ENCODE results near the gene HLA-DMB. TPM values are rescaled to one million over a fixed set of nuclear protein-coding genes. Genes with fewer than 3 reads are reported as not detected.

Gene HLA-DMB
- total RNA-seq, 1 experiment from 2014 or later = 1.1 TPM

DNA sequence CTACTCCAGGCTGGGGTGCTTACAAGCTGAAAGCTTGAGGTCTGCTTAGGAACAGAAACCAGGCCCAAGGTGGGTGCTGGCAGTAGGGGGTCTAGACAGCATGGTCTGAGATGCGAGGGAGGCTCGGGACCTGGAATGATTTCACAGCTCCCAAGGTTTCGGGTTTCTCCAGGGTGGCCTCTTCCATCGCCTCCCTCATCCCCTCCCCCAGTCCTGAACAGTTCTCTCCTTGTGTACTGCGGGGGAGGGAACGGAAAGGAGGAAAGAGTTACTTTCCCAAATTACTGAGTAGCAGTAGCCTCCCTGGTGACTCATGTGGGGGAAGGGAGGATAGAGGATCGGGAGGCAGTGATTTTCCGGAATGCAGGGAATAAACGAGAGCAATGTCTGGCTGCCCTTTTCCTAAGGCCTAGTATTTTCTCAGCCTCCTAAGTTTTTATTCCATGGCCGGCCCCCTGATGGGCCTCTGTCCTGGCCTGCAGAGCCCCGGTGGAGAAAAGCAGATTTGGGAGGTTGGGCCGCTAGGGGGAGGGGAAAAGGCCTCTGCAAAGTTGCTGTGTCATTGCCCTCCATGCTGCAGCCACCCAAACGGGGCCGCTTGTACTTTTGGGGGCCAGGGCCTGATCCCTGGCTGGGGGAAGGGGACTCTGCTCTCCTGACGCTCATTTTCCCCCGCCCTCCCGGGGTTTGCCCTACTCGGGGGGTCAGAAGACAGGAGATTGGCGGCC is 29.0 kb upstream of the HLA-DMB start:
- 0 out of 2 replicates have a peak, but pooled peaks have one; percentile 0 for ATAC-seq
- Mint-ChIP-seq H3K4me1 (peaks cover 16% of the 10 kb centered on the region), H3K4me3 (peak overlapping the region; percentile 98), H3K9me3 (no peaks in the 10 kb centered on the region), H3K27me3 (ENCODE audit: low read depth) (peaks cover 4% of the 10 kb centered on the region; the same call in 1 of the 2 replicates), H3K36me3 (peaks cover 48% of the 10 kb centered on the region), H3K27ac (peak overlapping the region; percentile 100)
- POLR2A ChIA-PET = interaction anchor here (0.6 to 7.0 kb wide), 10 partner anchors 12 to 250 kb away, joined by 3 to 146 read pairs (median 4); partner anchors contain the start of genes HLA-DMA, TAP1 and TAP2
- CTCF ChIA-PET = interaction anchor here (0.6 to 11.8 kb wide), 8 partner anchors 15 to 415 kb away, joined by 3 to 205 read pairs (median 6); partner anchors contain the start of genes HLA-DMA and TAP2
- DNase-seq (ENCODE audit: low spot score) = peak; percentile 77
- TF ChIP-seq NR3C1 (CRISPR knock-in tag; conservative IDR thresholded peaks at IDR 0.05; ENCODE audit: low read depth) (no peak), TEAD4 (CRISPR knock-in tag; IDR thresholded peaks at IDR 0.05) (peak; percentile 12; the same call in 1 of the 2 replicates), ZNF121 (CRISPR knock-in tag; IDR thresholded peaks at IDR 0.05) (no peak), KAT7 (CRISPR knock-in tag; IDR thresholded peaks at IDR 0.05; ENCODE audit: borderline replicate concordance) (peak; percentile 19; the same call in 1 of the 2 replicates), EMX1 (CRISPR knock-in tag; IDR thresholded peaks at IDR 0.05) (peak; percentile 90), JUN (CRISPR knock-in tag; IDR thresholded peaks at IDR 0.05) (0 out of 2 replicates have a peak, but pooled peaks have one; percentile 33), FOXP1 (CRISPR knock-in tag; IDR thresholded peaks at IDR 0.05; ENCODE audit: borderline replicate concordance) (no peak), ZNF317 (CRISPR knock-in tag; IDR thresholded peaks at IDR 0.05; ENCODE audit: borderline replicate concordance, low read depth) (no peak), GABPB1 (CRISPR knock-in tag; IDR thresholded peaks at IDR 0.05) (0 out of 2 replicates have a peak, but pooled peaks have one; percentile 5)
- TF ChIP-seq, protein P1, sequence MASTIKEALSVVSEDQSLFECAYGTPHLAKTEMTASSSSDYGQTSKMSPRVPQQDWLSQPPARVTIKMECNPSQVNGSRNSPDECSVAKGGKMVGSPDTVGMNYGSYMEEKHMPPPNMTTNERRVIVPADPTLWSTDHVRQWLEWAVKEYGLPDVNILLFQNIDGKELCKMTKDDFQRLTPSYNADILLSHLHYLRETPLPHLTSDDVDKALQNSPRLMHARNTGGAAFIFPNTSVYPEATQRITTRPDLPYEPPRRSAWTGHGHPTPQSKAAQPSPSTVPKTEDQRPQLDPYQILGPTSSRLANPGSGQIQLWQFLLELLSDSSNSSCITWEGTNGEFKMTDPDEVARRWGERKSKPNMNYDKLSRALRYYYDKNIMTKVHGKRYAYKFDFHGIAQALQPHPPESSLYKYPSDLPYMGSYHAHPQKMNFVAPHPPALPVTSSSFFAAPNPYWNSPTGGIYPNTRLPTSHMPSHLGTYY (CRISPR knock-in tag; IDR thresholded peaks at IDR 0.05) = no peak; the same call in 1 of the 2 replicates
- TF ChIP-seq, protein P2, sequence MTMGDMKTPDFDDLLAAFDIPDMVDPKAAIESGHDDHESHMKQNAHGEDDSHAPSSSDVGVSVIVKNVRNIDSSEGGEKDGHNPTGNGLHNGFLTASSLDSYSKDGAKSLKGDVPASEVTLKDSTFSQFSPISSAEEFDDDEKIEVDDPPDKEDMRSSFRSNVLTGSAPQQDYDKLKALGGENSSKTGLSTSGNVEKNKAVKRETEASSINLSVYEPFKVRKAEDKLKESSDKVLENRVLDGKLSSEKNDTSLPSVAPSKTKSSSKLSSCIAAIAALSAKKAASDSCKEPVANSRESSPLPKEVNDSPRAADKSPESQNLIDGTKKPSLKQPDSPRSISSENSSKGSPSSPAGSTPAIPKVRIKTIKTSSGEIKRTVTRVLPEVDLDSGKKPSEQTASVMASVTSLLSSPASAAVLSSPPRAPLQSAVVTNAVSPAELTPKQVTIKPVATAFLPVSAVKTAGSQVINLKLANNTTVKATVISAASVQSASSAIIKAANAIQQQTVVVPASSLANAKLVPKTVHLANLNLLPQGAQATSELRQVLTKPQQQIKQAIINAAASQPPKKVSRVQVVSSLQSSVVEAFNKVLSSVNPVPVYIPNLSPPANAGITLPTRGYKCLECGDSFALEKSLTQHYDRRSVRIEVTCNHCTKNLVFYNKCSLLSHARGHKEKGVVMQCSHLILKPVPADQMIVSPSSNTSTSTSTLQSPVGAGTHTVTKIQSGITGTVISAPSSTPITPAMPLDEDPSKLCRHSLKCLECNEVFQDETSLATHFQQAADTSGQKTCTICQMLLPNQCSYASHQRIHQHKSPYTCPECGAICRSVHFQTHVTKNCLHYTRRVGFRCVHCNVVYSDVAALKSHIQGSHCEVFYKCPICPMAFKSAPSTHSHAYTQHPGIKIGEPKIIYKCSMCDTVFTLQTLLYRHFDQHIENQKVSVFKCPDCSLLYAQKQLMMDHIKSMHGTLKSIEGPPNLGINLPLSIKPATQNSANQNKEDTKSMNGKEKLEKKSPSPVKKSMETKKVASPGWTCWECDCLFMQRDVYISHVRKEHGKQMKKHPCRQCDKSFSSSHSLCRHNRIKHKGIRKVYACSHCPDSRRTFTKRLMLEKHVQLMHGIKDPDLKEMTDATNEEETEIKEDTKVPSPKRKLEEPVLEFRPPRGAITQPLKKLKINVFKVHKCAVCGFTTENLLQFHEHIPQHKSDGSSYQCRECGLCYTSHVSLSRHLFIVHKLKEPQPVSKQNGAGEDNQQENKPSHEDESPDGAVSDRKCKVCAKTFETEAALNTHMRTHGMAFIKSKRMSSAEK (CRISPR knock-in tag; IDR thresholded peaks at IDR 0.05; ENCODE audit: borderline replicate concordance) = peak; percentile 5; the same call in 1 of the 2 replicates
- TF ChIP-seq, protein P3, sequence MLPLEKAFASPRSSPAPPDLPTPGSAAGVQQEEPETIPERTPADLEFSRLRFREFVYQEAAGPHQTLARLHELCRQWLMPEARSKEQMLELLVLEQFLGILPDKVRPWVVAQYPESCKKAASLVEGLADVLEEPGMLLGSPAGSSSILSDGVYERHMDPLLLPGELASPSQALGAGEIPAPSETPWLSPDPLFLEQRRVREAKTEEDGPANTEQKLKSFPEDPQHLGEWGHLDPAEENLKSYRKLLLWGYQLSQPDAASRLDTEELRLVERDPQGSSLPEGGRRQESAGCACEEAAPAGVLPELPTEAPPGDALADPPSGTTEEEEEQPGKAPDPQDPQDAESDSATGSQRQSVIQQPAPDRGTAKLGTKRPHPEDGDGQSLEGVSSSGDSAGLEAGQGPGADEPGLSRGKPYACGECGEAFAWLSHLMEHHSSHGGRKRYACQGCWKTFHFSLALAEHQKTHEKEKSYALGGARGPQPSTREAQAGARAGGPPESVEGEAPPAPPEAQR (CRISPR knock-in tag; IDR thresholded peaks at IDR 0.05) = no peak
- TF ChIP-seq, protein P4, sequence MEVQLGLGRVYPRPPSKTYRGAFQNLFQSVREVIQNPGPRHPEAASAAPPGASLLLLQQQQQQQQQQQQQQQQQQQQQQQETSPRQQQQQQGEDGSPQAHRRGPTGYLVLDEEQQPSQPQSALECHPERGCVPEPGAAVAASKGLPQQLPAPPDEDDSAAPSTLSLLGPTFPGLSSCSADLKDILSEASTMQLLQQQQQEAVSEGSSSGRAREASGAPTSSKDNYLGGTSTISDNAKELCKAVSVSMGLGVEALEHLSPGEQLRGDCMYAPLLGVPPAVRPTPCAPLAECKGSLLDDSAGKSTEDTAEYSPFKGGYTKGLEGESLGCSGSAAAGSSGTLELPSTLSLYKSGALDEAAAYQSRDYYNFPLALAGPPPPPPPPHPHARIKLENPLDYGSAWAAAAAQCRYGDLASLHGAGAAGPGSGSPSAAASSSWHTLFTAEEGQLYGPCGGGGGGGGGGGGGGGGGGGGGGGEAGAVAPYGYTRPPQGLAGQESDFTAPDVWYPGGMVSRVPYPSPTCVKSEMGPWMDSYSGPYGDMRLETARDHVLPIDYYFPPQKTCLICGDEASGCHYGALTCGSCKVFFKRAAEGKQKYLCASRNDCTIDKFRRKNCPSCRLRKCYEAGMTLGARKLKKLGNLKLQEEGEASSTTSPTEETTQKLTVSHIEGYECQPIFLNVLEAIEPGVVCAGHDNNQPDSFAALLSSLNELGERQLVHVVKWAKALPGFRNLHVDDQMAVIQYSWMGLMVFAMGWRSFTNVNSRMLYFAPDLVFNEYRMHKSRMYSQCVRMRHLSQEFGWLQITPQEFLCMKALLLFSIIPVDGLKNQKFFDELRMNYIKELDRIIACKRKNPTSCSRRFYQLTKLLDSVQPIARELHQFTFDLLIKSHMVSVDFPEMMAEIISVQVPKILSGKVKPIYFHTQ (CRISPR knock-in tag; IDR thresholded peaks at IDR 0.05) = peak; percentile 83; the same call in 1 of the 2 replicates
- TF ChIP-seq, protein P5, sequence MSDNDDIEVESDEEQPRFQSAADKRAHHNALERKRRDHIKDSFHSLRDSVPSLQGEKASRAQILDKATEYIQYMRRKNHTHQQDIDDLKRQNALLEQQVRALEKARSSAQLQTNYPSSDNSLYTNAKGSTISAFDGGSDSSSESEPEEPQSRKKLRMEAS (CRISPR knock-in tag; IDR thresholded peaks at IDR 0.05) = no peak; the same call in 1 of the 2 replicates
- TF ChIP-seq, protein P6, sequence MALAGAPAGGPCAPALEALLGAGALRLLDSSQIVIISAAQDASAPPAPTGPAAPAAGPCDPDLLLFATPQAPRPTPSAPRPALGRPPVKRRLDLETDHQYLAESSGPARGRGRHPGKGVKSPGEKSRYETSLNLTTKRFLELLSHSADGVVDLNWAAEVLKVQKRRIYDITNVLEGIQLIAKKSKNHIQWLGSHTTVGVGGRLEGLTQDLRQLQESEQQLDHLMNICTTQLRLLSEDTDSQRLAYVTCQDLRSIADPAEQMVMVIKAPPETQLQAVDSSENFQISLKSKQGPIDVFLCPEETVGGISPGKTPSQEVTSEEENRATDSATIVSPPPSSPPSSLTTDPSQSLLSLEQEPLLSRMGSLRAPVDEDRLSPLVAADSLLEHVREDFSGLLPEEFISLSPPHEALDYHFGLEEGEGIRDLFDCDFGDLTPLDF (CRISPR knock-in tag; IDR thresholded peaks at IDR 0.05) = no peak; the same call in none of the 2 replicates
- TF ChIP-seq, protein P7, sequence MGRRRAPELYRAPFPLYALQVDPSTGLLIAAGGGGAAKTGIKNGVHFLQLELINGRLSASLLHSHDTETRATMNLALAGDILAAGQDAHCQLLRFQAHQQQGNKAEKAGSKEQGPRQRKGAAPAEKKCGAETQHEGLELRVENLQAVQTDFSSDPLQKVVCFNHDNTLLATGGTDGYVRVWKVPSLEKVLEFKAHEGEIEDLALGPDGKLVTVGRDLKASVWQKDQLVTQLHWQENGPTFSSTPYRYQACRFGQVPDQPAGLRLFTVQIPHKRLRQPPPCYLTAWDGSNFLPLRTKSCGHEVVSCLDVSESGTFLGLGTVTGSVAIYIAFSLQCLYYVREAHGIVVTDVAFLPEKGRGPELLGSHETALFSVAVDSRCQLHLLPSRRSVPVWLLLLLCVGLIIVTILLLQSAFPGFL (CRISPR knock-in tag; IDR thresholded peaks at IDR 0.05; ENCODE audit: borderline replicate concordance) = no peak
- TF ChIP-seq, protein P8, sequence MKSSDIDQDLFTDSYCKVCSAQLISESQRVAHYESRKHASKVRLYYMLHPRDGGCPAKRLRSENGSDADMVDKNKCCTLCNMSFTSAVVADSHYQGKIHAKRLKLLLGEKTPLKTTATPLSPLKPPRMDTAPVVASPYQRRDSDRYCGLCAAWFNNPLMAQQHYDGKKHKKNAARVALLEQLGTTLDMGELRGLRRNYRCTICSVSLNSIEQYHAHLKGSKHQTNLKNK (CRISPR knock-in tag; IDR thresholded peaks at IDR 0.05) = peak; percentile 11; the same call in 1 of the 2 replicates
- TF ChIP-seq, protein P9, sequence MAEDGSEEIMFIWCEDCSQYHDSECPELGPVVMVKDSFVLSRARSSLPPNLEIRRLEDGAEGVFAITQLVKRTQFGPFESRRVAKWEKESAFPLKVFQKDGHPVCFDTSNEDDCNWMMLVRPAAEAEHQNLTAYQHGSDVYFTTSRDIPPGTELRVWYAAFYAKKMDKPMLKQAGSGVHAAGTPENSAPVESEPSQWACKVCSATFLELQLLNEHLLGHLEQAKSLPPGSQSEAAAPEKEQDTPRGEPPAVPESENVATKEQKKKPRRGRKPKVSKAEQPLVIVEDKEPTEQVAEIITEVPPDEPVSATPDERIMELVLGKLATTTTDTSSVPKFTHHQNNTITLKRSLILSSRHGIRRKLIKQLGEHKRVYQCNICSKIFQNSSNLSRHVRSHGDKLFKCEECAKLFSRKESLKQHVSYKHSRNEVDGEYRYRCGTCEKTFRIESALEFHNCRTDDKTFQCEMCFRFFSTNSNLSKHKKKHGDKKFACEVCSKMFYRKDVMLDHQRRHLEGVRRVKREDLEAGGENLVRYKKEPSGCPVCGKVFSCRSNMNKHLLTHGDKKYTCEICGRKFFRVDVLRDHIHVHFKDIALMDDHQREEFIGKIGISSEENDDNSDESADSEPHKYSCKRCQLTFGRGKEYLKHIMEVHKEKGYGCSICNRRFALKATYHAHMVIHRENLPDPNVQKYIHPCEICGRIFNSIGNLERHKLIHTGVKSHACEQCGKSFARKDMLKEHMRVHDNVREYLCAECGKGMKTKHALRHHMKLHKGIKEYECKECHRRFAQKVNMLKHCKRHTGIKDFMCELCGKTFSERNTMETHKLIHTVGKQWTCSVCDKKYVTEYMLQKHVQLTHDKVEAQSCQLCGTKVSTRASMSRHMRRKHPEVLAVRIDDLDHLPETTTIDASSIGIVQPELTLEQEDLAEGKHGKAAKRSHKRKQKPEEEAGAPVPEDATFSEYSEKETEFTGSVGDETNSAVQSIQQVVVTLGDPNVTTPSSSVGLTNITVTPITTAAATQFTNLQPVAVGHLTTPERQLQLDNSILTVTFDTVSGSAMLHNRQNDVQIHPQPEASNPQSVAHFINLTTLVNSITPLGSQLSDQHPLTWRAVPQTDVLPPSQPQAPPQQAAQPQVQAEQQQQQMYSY (CRISPR knock-in tag; IDR thresholded peaks at IDR 0.05) = no peak

All from WTC11 (cell line).